Measurements from ENCODE around the gene GRK3.
"Not testable (repeated sequence)": the region's sequence is repeated elsewhere in the genome, so short reads cannot be mapped to it uniquely, and the experiment has no call there.

- not testable (repeated sequence) for TF ChIP-seq POLR2A, CTCF (IDR thresholded peaks at IDR 0.05)
Measured at GRCh38 chr22:25529541-25530137, 34.8 kb upstream of the GRK3 start.

Measured in Peyer's patch (tissue), 4 donors.